Fibroblast of villous mesenchyme (primary cell): ENCODE measurements around the gene SNRPD2. TPM values are rescaled to one million over a fixed set of nuclear protein-coding genes. Genes with fewer than 3 reads are reported as not detected.
A peak's percentile ranks its signal among the peaks of the same experiment; 100 is the strongest.

Experiments used
- DNase-seq: peaks from one replicate; pipeline ENCODE4 v3.0.0-alpha.2; 2010; ENCODE audit warnings: low read depth
- H3K4me3 ChIP-seq: 2 replicates; pipeline ENCODE4 v1.5.1; 2011; ENCODE audit warnings: low read depth, mild to moderate bottlenecking, low read length
- small RNA-seq: library from RNA; depleted of rRNA; stranded (forward); fragments of <200 nt; gene quantifications from one replicate; pipeline ENCODE3, GENCODE V24; 2012
- total RNA-seq: library from RNA; depleted of rRNA; stranded (reverse); fragments of >200 nt; gene quantifications from 2 replicates; pipeline ENCODE4 v1.2.3, GENCODE V29; 2012
- TF ChIP-seq, protein P1 (sequence below): IDR thresholded peaks from 2 replicates; pipeline ENCODE4 v1.5.1; 2012; ENCODE audit warnings: low read depth, mild to moderate bottlenecking, low read length; ENCODE audit not compliant: insufficient read depth

Gene SNRPD2
- total RNA-seq, 1 donor, result 191 TPM

DNA sequence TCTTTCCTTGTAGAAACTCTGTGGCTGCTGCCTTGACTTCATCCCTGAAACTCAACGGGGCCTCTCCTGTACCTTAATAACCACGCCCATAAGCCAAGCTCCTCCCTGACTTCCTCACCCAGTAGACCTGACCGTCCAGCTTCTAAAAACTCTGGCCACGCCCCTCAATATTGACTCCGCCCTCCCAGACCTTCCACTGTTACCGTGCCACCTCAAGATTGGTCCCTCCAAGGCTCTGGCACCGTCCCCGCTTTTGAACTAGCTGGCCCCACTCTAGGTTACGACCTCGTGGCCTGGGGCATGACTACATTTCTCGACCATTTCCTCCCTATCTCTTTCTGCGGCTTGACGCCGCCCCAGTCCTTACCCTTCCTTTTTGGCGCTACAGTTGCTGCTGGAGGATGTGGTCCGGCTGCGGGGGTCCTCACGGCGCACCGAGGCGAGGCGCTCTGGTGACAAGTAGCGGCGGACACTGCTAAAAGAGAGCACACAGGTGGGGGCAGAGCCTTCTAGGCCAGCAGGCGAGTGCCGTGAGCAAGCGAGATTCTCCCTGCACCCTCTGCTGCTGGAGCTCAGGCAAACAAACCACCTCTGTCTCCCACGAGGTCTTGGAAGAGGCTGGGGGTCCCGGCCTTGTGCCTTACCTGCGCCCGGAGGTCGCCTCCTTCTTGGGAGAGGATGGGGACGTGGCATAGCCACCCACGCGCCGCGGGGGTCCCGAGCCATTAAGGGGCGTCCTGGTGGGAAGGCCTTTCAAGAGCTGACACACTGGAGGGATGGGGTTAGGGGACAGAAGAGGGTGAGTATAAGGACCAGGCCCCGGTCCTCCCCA lies 50.3 kb downstream of the SNRPD2 start:
- TF ChIP-seq, protein P1, sequence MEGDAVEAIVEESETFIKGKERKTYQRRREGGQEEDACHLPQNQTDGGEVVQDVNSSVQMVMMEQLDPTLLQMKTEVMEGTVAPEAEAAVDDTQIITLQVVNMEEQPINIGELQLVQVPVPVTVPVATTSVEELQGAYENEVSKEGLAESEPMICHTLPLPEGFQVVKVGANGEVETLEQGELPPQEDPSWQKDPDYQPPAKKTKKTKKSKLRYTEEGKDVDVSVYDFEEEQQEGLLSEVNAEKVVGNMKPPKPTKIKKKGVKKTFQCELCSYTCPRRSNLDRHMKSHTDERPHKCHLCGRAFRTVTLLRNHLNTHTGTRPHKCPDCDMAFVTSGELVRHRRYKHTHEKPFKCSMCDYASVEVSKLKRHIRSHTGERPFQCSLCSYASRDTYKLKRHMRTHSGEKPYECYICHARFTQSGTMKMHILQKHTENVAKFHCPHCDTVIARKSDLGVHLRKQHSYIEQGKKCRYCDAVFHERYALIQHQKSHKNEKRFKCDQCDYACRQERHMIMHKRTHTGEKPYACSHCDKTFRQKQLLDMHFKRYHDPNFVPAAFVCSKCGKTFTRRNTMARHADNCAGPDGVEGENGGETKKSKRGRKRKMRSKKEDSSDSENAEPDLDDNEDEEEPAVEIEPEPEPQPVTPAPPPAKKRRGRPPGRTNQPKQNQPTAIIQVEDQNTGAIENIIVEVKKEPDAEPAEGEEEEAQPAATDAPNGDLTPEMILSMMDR, result no peak
- peak overlapping the region; percentile 44 for H3K4me3 ChIP-seq
- DNase-seq, result peak; percentile 63

DNA sequence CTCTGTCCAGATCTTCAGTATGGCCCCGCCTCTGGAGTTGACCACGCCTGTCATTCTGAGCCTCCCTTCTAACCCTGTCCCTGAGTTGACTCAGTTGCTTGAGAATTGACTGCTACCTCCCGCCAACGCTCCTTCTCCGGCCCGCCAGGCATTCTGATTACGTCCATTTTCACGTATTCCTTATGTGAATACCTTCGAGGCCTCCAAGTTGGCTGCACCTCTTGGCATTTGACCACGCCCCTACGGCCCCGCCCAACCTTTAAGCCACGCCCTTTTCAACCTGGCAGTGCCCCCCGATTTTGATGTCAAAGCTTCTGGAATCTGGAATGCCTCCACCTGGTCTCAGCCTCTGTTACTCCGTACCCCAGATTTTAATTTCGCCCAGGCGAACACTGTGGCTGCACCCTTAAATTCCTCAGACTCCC lies 50.9 kb downstream of the SNRPD2 start:
- TF ChIP-seq, protein P1, result no peak
- no peak overlapping the region for H3K4me3 ChIP-seq
- no peak for DNase-seq

DNA sequence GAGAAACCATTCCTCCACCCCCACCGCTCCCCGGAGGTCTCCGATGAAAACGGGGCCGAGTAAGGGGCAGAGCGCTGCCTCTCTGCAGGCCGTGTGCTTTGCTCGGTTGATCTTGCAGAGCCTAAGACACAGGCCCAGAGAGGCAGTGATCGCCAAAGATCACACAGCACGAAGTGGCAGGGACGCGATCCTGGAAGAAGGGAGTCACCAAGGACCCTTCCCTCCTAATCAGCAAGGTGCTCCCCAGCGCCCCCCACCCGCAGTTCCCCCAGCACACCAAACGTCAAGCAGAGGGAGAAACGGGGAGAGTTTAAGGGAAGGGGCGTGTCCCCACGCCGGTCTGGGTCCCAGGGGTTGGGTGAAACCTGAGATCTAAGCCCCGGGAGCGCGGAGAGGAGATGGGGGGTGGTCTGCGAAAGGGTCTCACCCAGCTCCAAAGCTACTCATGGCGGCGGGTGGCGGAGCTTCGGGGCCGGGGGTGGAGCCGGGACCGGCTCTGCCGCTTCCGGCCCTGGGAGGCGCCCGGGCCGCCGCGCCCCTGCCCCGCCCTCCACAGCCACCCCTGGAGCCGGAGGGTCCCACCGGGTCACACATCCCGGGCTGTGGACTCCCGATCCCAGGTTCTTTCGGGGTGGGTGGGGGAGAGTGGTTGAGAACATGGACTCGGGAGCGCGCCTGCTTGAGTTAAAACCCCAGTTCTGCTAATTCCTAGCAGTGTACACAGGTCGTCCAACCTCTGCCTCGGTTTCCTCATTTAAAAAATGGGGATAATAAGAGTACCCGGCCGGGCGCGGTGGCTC lies 52.6 kb downstream of the SNRPD2 start, which contains the start of gene EML2:
Gene EML2, minus strand, starts transcription at position 468 of the 800 bp plus-strand sequence. Its CDS starts 21 bp downstream, at position 447.
- H3K4me3 ChIP-seq, result peak within 1 kb of the TSS; percentile 70
- TF ChIP-seq, protein P1, result peak; percentile 17
- peak; percentile 37 for DNase-seq

DNA sequence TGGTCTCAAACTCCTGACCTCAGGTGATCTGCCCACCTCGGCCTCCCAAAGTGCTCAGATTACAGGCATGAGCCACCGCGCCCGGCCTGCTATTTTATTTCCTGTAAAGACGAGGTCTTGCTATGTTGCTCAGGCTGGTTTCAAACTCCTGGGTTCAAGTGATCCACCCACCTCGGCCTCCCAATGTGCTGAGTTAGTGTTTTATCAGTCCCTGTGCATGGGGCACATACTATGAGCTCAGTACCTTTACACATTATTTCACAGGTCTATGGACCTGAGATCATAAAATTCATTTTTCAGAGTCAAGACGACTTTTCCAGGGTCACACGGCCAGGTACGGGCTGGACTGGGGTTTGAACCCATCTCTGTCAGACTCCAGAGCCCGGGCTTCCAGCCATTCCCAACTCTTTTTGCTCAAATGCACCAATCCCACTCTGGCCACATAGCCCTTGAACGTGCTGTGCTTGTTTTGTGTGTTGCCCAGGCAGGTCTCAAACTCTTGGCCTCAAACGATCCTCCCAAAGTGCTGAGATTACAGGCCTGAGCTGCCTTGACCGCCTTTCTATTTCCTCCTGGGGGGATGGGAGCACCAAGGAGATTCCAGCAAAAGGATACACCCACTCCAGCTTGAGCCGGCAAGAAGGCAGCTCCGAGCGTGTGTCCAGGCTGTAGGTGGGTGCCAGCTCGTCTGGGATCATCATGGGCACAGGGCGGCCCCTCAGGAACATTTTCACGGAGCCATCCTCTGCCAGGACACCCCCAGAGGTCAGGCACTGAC lies 53.7 kb downstream of the SNRPD2 start:
- peak; percentile 60 for DNase-seq
- TF ChIP-seq, protein P1, result no peak
- peak overlapping the region; percentile 70 for H3K4me3 ChIP-seq

Small RNA genes lying within 50 kb of the gene (small RNA-seq; reads per million reads assigned to genes)
- not detected for gene MIR642A
- not detected for gene RN7SL836P

Other genes with a start within 250 kb of the SNRPD2 start
- gene FOSB, start 224.0 kb downstream of the SNRPD2 start, total RNA-seq, result 13.0 and 16.1 TPM in 2 replicates
- 6.9 and 11.9 TPM in 2 replicates for gene RTN2, start 194.9 kb downstream of the SNRPD2 start, total RNA-seq
- gene PPM1N, start 193.5 kb downstream of the SNRPD2 start, total RNA-seq, result 1.3 and 2.3 TPM in 2 replicates
- 158 and 185 TPM in 2 replicates for gene VASP, start 184.5 kb downstream of the SNRPD2 start, total RNA-seq
- gene OPA3, start 107.2 kb downstream of the SNRPD2 start, total RNA-seq, result 8.2 and 8.4 TPM in 2 replicates
- not detected in 2 replicates for gene GPR4, start 89.7 kb downstream of the SNRPD2 start, total RNA-seq
- 17.7 and 31.5 TPM in 2 replicates for gene EML2, start 52.6 kb downstream of the SNRPD2 start, total RNA-seq
- gene GIPR, start 23.7 kb downstream of the SNRPD2 start, total RNA-seq, result 0.32 TPM in 1 of 2 replicates, not detected in the other
- 28.0 and 29.8 TPM in 2 replicates for gene QPCTL, start 713 bp upstream of the SNRPD2 start, total RNA-seq
- gene FBXO46, start 38.9 kb upstream of the SNRPD2 start, total RNA-seq, result 7.4 and 12.5 TPM in 2 replicates
- gene MEIOSIN, start 41.5 kb upstream of the SNRPD2 start, total RNA-seq, result not detected in 2 replicates
- 8.4 and 8.6 TPM in 2 replicates for gene SIX5, start 77.3 kb upstream of the SNRPD2 start, total RNA-seq
- gene DMPK, start 90.5 kb upstream of the SNRPD2 start, total RNA-seq, result 46.4 and 53.1 TPM in 2 replicates
- 53.5 and 54.8 TPM in 2 replicates for gene DMWD, start 100.9 kb upstream of the SNRPD2 start, total RNA-seq
- gene RSPH6A, start 123.4 kb upstream of the SNRPD2 start, total RNA-seq, result under 0.01 and 0.32 TPM in 2 replicates
- 37.1 and 38.7 TPM in 2 replicates for gene SYMPK, start 171.2 kb upstream of the SNRPD2 start, total RNA-seq
- not detected in 2 replicates for gene FOXA3, start 172.4 kb upstream of the SNRPD2 start, total RNA-seq
- gene IRF2BP1, start 194.2 kb upstream of the SNRPD2 start, total RNA-seq, result 26.3 and 30.9 TPM in 2 replicates
- 2.6 TPM in 2 replicates for gene MYPOP, start 210.7 kb upstream of the SNRPD2 start, total RNA-seq
- gene NANOS2, start 222.8 kb upstream of the SNRPD2 start, total RNA-seq, result not detected in 2 replicates